ACC112 (cell line): Measurements from ENCODE around the gene CD2BP2.

ENCODE experiments used
- H2AFZ ChIP-seq: fragments of 200-600 bp; sonication (generic); one replicate; pipeline ENCODE4 v1.6.0; 2017; ENCODE audit warnings: antibody characterized with exemption, low read length; ENCODE audit not compliant: unreplicated experiment
- H3K27ac ChIP-seq: fragments of 200-600 bp; sonication (generic); 2 replicates; pipeline ENCODE4 v1.5.1; 2014; ENCODE audit warnings: low read depth, mild to moderate bottlenecking, antibody characterized with exemption, low read length, moderate library complexity
- H3K27me3 ChIP-seq: fragments of 200-600 bp; sonication (generic); 2 replicates; pipeline ENCODE4 v1.6.1; 2014; ENCODE audit warnings: mild to moderate bottlenecking, antibody characterized with exemption, low read length, moderate library complexity, mixed read lengths; ENCODE audit not compliant: insufficient read depth
- H3K36me3 ChIP-seq: fragments of 200-600 bp; sonication (generic); 2 replicates; pipeline ENCODE4 v1.6.1; 2016; ENCODE audit warnings: mild to moderate bottlenecking, antibody characterized with exemption, low read length, moderate library complexity, mixed read lengths; ENCODE audit not compliant: insufficient read depth
- H3K4me1 ChIP-seq: fragments of 200-600 bp; sonication (generic); one replicate; pipeline ENCODE4 v1.6.1; 2016; ENCODE audit warnings: low read length, mixed read lengths; ENCODE audit not compliant: insufficient read depth, unreplicated experiment, control insufficient read depth
- H3K4me3 ChIP-seq: fragments of 200-600 bp; sonication (generic); 2 replicates; pipeline ENCODE4 v1.5.1; 2014; ENCODE audit warnings: mild to moderate bottlenecking, low read depth, low read length
- H3K79me2 ChIP-seq: fragments of 200-600 bp; sonication (generic); one replicate; pipeline ENCODE4 v1.6.0; 2016; ENCODE audit warnings: low read length; ENCODE audit not compliant: control insufficient read depth, unreplicated experiment, insufficient read depth

Gene CD2BP2

GRCh38 chr16:30357715-30358576 lies 2.8 kb upstream of the CD2BP2 start:
- Histone ChIP-seq H3K27ac (no peak overlapping the region), H3K4me1 (peaks cover 28% of the 10 kb centered on the region), H2AFZ (no peak overlapping the region), H3K79me2 (peaks cover 36% of the 10 kb centered on the region), H3K27me3 (no peaks in the 10 kb centered on the region), H3K4me3 (no peak overlapping the region), H3K36me3 (no peaks in the 10 kb centered on the region)

- Histone ChIP-seq H3K27me3 (no peaks in the 10 kb centered on the region), H3K79me2 (peaks cover 32% of the 10 kb centered on the region), H3K27ac (peak overlapping the region; percentile 96; the same call in 1 of the 2 replicates), H2AFZ (no peak overlapping the region), H3K4me1 (peaks cover 35% of the 10 kb centered on the region), H3K4me3 (no peak overlapping the region), H3K36me3 (no peaks in the 10 kb centered on the region)
Measured at GRCh38 chr16:30357085-30357714, 2.1 kb upstream of the CD2BP2 start.

- no peak overlapping the region for H2AFZ ChIP-seq
- H3K36me3 ChIP-seq: no peaks in the 10 kb centered on the region
- H3K4me3 ChIP-seq: peak overlapping the region; percentile 89; the same call in 1 of the 2 replicates
- H3K27me3 ChIP-seq: no peaks in the 10 kb centered on the region
- peak overlapping the region; percentile 96 for H3K27ac ChIP-seq
- H3K4me1 ChIP-seq: peaks cover 41% of the 10 kb centered on the region
- H3K79me2 ChIP-seq: peaks cover 30% of the 10 kb centered on the region
Measured at GRCh38 chr16:30356401-30357084, 1.4 kb upstream of the CD2BP2 start.

GRCh38 chr16:30355954-30356308 lies 823 bp upstream of the CD2BP2 start:
- 0 out of 2 replicates have a peak, but pooled peaks cover under 1% of the 10 kb centered on the region for H3K36me3 ChIP-seq
- peak overlapping the region; percentile 96 for H3K27ac ChIP-seq
- peaks cover 30% of the 10 kb centered on the region for H3K79me2 ChIP-seq
- H3K4me3 ChIP-seq: peak overlapping the region; percentile 89
- H3K27me3 ChIP-seq: no peaks in the 10 kb centered on the region
- H3K4me1 ChIP-seq: peaks cover 47% of the 10 kb centered on the region
- H2AFZ ChIP-seq: no peak overlapping the region

- Histone ChIP-seq H3K79me2 (peaks cover 26% of the 10 kb centered on the region), H3K36me3 (0 out of 2 replicates have a peak, but pooled peaks cover 7% of the 10 kb centered on the region), H3K27me3 (no peaks in the 10 kb centered on the region), H3K4me3 (peak overlapping the region; percentile 89), H2AFZ (peak overlapping the region; percentile 41), H3K4me1 (peaks cover 47% of the 10 kb centered on the region), H3K27ac (peak overlapping the region; percentile 96)
Measured at GRCh38 chr16:30354423-30355143, 525 bp downstream of the CD2BP2 start.

GRCh38 chr16:30353438-30354129 lies 1.5 kb downstream of the CD2BP2 start:
- Histone ChIP-seq H2AFZ (no peak overlapping the region), H3K4me3 (peak overlapping the region; percentile 89), H3K36me3 (0 out of 2 replicates have a peak, but pooled peaks cover 7% of the 10 kb centered on the region), H3K4me1 (peaks cover 47% of the 10 kb centered on the region), H3K27me3 (no peaks in the 10 kb centered on the region), H3K27ac (peak overlapping the region; percentile 96; the same call in 1 of the 2 replicates), H3K79me2 (peaks cover 22% of the 10 kb centered on the region)

- Histone ChIP-seq H3K4me3 (no peak overlapping the region), H3K79me2 (peaks cover 22% of the 10 kb centered on the region), H3K27ac (peak overlapping the region; percentile 80), H3K4me1 (peaks cover 47% of the 10 kb centered on the region), H3K36me3 (0 out of 2 replicates have a peak, but pooled peaks cover 7% of the 10 kb centered on the region), H3K27me3 (no peaks in the 10 kb centered on the region), H2AFZ (no peak overlapping the region)
Measured at GRCh38 chr16:30352488-30353401, 2.4 kb downstream of the CD2BP2 start.

GRCh38 chr16:30351586-30352419 lies 3.3 kb downstream of the CD2BP2 start:
- peak overlapping the region; percentile 80 for H3K27ac ChIP-seq
- H3K36me3 ChIP-seq: 0 out of 2 replicates have a peak, but pooled peaks cover 7% of the 10 kb centered on the region
- peaks cover 38% of the 10 kb centered on the region for H3K4me1 ChIP-seq
- no peak overlapping the region for H3K4me3 ChIP-seq
- H3K79me2 ChIP-seq: peaks cover 22% of the 10 kb centered on the region
- no peaks in the 10 kb centered on the region for H3K27me3 ChIP-seq
- no peak overlapping the region for H2AFZ ChIP-seq
